ENCODE data around the gene ATOH8.

- TF ChIP-seq CTCF (IDR thresholded peaks at IDR 0.05) (no peak), POLR2A (IDR thresholded peaks at IDR 0.05) (no peak)
These were observed 45.1 kb upstream of the ATOH8 start for GRCh38 chr2:85708641-85709040.

Data from heart left ventricle (tissue), 13 donors.